GM18505 (cell line): ENCODE data around the gene PEAK1.

ENCODE experiments used
- ATAC-seq: cut with Tn5 transposase; IDR thresholded peaks from one replicate; pipeline ENCODE4 v1.9.1; 2021; ENCODE audit not compliant: unreplicated experiment
- POLR2A ChIP-seq: IDR thresholded peaks from 4 replicates; pipeline ENCODE4 v1.6.1; 2011; ENCODE audit warnings: borderline replicate concordance; ENCODE audit not compliant: insufficient read depth, insufficient read length; ENCODE audit errors: extremely low read depth

PEAK1 gene

DNA sequence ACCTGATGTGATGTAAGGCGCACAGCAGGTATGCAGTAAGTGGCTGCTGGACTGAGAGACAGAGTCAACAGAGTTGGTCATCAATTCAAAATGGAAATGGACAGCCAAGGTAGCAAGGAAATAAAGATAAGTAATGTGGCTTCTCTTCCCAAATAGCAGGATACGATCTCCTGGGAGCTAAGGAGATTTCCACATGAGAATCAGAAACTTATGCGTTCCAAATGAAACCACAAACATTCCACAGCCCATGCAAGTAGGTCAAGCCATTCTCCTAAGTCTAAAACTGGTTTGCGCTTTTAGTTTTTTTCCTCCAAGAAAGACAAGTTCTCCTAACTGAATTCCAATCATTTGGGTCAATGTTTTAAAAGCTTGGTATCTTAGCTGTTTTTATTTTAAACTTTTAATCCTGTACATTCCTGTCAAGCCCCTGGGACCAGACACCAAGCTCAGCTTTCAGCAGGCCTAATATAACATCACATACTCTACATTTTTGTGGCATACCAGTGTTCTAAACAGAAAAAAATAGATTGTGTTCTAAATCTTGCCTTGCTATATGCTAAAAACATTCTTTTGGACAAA, 275.3 kb downstream of the PEAK1 start:
- ATAC-seq = no peak

GRCh38 chr15:77144026-77144425, 275.9 kb downstream of the PEAK1 start:
- TF ChIP-seq POLR2A = no peak
- ATAC-seq = no peak

More for the DNA sequence above, 275.3 kb downstream of the PEAK1 start:
- TF ChIP-seq POLR2A = no peak

DNA sequence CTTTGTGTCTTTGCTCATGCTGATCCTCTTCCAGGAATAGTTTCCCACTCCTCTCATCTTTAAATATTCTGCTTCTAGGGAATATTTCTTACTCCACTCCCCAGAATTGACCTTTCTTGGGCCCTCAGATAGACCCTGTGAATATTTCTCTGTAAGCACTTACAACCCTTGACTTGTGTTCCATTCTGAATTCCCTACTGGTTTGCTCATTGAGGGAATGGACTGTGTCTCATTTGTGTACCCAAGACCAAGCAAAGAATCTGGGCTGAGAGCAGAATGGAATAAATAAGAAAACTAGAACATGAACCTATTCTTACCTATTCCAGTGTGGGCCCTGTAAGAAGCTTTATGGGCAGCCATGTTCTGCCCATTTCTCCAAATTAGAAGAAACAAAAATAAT, 276.3 kb downstream of the PEAK1 start:
- ATAC-seq = no peak
- no peak for TF ChIP-seq POLR2A

GRCh38 chr15:77143191-77143590, 276.7 kb downstream of the PEAK1 start:
- TF ChIP-seq POLR2A = no peak
- ATAC-seq = no peak

GRCh38 chr15:77140220-77140619, 279.7 kb downstream of the PEAK1 start:
- TF ChIP-seq POLR2A = no peak
- ATAC-seq = no peak

- ATAC-seq = no peak
- no peak for TF ChIP-seq POLR2A
Observed at GRCh38 chr15:77139312-77139711, 280.6 kb downstream of the PEAK1 start.

- TF ChIP-seq POLR2A = no peak
- no peak for ATAC-seq
Observed at GRCh38 chr15:77138167-77138522, 281.8 kb downstream of the PEAK1 start.

DNA sequence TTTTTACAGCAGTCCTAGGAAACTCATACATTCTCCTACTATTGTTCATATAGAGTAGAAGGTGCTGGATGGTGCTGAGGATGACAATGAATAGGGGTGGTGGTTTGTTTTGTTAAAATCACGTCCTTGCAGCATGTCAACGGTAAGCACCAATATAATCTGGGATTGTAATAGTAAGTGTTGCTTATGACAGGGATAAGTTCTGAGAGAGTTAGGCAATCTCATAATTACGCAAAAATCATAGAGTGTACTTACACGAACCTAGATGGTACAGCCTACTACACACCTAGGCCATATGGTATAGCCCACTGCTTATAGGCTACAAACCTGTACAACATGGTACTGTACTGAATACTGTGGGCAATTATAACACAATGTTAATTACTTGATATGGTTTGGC, 284.7 kb downstream of the PEAK1 start:
- no peak for TF ChIP-seq POLR2A
- ATAC-seq = no peak

- ATAC-seq = no peak
- TF ChIP-seq POLR2A = no peak
Observed at GRCh38 chr15:77130315-77130930, 289.5 kb downstream of the PEAK1 start.

DNA sequence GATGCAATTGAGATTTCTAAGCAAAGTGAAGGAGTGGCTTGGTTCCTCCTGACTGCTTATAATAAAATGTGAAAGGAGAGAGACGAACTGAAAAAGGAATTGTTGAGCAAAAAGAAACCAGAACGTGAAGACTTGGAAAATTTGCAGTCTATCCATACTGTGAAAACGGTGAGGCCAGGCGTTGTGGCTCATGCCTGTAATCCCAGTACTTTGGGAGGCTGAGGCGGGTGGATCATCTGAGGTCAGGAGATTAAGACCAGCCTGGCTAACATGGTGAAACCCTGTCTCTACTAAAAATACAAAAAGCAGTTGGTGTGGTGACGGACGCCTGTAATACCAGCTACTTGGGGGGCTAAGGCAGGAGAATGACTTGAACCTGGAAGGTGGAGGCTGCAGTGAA, 292.3 kb downstream of the PEAK1 start:
- TF ChIP-seq POLR2A = no peak

GRCh38 chr15:77126529-77127326, 293.2 kb downstream of the PEAK1 start:
- no peak for ATAC-seq
- TF ChIP-seq POLR2A = no peak

More for the DNA sequence above, 292.3 kb downstream of the PEAK1 start:
- ATAC-seq = no peak

DNA sequence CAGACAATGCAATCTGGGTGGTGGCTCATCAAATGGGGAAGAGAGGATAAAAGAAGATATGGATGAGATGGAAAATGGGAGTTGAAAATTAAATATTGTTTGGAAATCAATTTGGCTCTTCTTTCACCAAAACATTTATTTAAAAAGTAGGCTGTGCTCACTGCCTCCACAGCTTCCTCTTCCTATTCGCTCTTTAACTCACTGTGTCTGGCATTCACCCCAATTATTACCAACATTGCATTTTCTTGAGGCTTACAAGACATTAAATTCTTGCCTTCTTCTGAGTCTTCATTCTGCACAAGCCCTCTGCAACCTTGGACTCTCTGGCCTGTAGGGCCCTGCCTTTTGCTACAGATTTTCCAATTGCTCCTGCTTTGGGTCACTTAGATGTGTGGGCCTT, 296.1 kb downstream of the PEAK1 start:
- ATAC-seq = no peak
- no peak for TF ChIP-seq POLR2A

- ATAC-seq = no peak
- TF ChIP-seq POLR2A = no peak
Observed at GRCh38 chr15:77122576-77122975, 297.3 kb downstream of the PEAK1 start.

DNA sequence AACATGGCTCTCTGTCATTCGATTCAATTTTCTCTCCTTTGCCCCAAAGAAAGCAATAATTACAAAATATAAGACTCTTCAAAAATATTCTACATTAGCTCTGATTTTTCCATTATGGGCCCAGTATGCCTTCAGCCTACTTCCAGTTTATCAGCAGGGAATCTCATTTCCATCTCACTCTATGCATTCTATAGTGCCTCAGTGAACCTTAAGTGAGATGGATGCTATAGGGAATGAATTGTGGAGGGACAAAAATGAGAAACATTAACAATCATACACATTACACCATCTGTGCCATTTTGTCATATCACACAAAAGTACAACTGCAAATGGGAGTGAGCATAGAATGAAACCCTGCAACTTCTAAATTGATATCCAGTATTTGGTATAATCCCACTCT, 298.3 kb downstream of the PEAK1 start:
- ATAC-seq = no peak
- TF ChIP-seq POLR2A = no peak
